Astrocyte of the hippocampus (primary cell): ENCODE measurements around the gene CAPG.
"Not testable (repeated sequence)": the region's sequence is repeated elsewhere in the genome, so short reads cannot be mapped to it uniquely, and the experiment has no call there.

Source experiments
- DNase-seq: peaks from one replicate; pipeline ENCODE4 v3.0.0; 2011; ENCODE audit warnings: low read depth, low spot score

CAPG gene

GRCh38 chr2:85396531-85397470 is 13.4 kb downstream of the CAPG start:
- no peak for DNase-seq

DNA sequence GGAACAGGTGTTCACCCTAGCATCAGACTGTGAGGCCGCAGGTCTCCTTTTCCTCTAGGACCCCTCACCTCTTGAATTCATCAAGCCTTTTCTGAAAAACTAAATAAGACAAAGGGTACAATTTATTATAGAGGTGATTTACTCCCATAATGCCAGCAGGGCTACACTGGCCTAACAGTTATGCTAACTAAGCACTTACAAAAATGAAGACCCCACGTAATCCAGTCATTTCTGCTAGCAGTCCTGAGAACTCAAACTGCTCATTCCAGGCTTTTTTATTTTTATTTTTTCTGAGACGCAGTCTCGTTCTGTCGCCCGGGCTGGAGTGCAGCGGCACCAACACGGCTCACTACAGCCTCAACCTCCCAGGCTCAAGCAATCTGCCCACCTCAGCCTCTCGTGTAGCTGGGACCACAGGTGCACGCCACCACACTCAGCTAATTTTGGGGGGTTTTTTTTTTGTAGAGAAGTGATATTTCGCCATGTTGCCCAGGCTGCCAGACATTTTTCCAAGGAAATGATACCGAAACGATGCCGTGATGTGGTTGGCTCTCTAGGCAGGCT is 14.2 kb downstream of the CAPG start:
- DNase-seq, result no peak

GRCh38 chr2:85394976-85395375 is 15.2 kb downstream of the CAPG start:
- DNase-seq, result no peak

- DNase-seq, result peak; percentile 28
These were observed 15.9 kb downstream of the CAPG start for GRCh38 chr2:85394261-85394681.

- peak; percentile 16 for DNase-seq
These were observed 16.3 kb downstream of the CAPG start for GRCh38 chr2:85393836-85394235.

- DNase-seq, result peak; percentile 61
These were observed 19.1 kb downstream of the CAPG start for GRCh38 chr2:85390941-85391669.

- no peak for DNase-seq
These were observed 21.2 kb downstream of the CAPG start for GRCh38 chr2:85388878-85389538.

DNA sequence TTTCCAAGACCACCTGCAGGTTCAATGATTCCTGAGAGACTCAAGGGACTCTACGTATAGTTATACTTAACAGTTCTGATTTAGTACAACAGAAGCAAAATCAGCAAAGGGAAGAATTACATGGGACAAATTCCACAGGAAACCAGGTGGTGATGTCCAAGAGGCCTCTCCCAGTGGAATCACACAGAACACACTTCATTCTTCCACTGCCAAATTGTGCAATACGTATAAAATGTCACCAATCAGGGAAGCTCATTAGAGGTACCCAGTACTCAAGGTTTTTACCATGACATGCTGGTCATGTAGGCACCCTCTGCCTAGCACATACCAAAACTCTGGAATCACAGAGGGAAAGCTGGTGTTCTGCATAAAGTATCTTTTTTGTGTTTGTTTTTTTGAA is 22.4 kb downstream of the CAPG start:
- no peak for DNase-seq

DNA sequence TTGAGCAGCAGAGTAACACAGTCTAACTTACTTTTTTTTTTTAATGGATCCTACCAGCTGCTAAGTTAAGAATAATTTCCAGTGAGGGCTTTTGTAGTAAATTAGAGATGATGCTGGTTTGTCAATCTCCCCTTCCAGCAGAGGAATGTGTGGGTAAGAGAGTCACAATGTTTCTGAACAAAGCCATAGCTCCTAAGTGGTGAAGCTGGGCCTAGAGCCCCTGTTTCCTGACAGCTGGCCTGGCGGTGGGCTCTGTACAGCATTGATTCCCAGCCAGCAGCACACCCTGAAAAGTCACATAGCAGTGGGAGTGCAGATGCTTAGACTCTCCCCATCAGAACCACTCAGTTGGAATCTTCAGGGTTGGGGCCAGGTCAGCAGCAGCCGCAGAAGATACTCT is 24.4 kb downstream of the CAPG start:
- no peak for DNase-seq

DNA sequence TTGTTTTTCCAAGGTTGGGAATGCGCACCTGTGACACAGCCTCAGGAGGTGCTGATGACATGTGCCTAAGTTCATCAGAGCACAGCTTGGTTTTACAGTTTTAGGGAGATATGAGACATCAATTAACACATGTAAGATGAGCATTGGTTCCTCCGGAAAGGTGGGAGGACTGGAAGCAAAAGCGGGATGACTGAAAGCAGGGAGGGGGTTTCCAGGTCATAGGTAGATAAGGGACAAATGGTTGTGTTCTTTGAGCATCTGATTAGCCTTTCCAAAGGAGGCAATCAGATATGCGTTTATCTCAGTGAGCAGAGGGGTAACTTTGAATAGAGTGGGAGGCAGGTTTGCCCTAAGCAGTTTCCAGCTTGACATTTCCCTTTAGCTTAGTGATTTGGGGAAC is 26.3 kb downstream of the CAPG start:
- DNase-seq, result no peak

- not testable (repeated sequence) for DNase-seq
These were observed 27.0 kb downstream of the CAPG start for GRCh38 chr2:85383151-85383550.

DNA sequence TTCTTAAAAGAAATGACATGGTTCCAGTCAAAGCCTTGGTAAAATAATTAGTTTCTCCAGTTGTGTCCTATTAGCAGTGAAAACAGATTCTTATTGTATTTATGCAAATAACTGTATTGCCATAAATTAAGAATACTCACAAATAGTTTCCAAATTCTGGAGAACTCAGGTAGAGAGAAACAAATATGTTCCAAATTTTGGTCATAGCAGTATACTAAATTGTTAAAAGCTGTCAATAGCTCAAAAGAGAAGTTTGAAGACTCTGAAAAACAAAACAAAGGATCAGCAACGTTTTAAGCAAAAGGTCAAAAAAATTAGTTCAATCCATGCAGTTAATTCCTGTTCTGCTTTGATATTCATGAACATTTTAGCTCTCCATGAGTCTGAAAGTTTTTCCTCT is 30.1 kb downstream of the CAPG start:
- no peak for DNase-seq

- DNase-seq, result no peak
These were observed 31.9 kb downstream of the CAPG start for GRCh38 chr2:85378257-85378656.

- DNase-seq, result no peak
These were observed 33.1 kb downstream of the CAPG start for GRCh38 chr2:85377083-85377482.

DNA sequence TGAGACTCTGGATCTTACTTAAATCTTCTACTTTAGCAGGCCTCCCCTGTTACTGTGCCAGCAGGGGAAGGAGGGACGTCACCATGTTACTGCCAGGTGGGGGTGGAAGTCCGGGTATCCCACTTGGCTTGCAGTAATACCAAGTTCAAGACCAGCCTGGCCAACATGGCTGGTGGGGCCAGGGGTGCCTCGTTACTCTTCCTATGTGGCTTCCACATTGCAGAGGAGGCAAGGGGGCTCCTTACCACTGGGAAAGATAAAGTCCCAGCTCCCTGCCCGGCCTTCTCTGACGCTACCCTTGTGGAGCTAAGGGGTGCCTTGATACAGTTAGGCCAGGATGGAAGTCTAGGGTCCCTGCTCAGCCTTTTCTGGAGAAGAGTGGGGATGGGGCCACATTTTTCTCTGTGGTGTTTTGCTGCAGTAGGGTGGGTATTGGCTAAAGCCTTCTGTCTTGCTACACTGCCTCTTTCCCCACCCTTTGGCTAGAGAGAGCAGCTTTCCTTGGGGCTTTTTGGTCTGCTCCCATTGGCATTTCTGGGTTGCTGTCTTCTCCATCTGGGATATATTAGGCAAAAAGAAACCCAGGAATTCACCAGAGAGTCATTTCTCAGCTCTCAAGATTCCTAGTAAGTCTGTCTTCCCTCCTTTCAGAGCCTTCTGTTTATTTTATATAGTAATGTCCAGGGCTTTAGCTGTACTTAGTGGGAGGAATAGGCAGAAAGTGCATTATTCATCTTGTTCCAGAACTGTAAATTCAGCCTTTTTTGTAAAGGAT is 33.7 kb downstream of the CAPG start:
- DNase-seq, result no peak

DNA sequence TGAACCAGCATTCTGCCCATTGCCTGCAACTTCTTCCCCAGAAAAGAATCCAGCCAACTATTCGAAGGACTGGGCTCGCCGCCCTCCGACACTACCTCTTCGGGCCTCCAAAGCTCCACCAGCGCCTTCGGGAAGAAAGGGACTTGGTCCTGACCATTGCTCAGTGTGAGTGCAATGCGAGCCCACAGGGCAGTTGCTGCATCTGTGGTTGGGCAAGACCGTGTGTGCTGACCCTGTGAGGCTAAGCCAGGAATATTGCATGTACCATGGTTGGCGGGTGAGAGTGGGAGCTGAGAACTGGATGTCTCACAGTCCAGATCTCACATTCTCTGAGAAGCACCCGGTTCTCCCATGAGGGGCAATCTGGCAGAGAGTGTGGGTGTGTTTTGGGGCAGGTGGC is 39.1 kb downstream of the CAPG start:
- no peak for DNase-seq

DNA sequence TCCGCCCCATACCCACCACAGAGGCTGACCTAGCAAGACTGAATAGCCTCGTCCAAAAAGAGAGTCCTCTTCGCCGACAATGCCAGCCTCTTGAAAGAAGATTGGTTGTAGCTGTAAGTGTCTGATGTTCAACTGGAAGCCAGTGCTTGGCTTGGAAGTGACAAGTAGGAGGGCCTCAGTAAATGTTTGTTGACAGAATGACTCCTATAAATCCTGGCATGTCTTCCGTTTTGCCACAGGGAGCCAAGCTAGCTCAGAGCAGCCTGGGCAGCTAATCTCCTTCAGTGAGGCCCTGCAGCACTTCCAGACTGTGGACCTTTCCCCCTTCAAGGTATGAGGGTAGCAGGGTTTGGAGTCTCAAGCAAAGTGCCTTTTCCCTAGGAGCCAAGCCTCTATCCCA is 40.7 kb downstream of the CAPG start:
- peak; percentile 24 for DNase-seq

DNA sequence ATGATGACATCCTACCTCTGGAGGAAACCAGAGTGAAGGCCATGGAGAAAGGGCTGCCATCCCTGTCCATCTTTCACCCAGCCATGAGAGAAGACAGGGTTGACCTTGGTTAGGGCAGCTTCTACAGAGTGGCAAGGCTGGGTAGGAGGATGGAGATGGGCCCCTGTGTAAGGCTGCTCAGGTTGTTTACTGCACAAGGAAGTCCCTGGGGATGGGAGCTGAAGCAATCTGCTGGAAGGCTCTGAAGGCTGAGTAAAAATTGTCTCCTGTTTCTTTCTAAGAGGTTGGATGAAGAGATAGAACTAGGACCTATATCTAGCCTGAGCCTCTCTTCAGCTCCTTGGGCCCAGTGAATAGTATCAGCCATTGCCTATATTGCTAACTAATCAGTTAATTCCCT is 41.2 kb downstream of the CAPG start:
- DNase-seq, result no peak

DNA sequence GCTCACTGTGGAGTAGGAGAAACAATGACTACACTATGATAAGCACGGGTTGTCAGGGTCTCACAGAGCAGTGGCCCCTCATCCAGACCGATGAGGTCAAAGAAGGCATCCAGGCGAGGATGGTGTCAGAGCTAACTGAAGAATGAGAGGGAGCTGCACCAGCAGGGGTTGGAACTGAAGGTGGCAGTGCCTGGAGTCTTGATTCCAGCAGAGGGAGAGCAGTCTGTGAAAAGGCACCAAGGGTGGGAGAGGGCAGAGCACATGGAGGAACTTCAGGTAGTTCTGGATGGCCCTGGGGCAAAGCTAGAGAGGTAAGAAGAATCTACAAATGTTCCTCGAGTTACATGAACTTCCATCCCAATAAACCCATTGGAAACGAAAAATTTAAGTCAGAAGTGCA is 43.0 kb downstream of the CAPG start:
- DNase-seq, result no peak

- DNase-seq, result not testable (repeated sequence)
These were observed 47.3 kb downstream of the CAPG start for GRCh38 chr2:85362653-85363387.

- DNase-seq, result no peak
These were observed 52.4 kb downstream of the CAPG start for GRCh38 chr2:85357736-85358135.
